GM12864 (cell line): ENCODE data around the gene SHOC1.

Experiments
- DNase-seq: peaks from one replicate; pipeline ENCODE4 v3.0.0-alpha.2; 2011; ENCODE audit warnings: low read depth
- H3K4me3 ChIP-seq: 2 replicates; pipeline ENCODE4 v1.5.1; 2011; ENCODE audit warnings: mild to moderate bottlenecking, low read depth, low read length, control low read depth
- CTCF ChIP-seq: IDR thresholded peaks from 2 replicates; pipeline ENCODE4 v1.5.1; 2011; ENCODE audit warnings: low read depth, mild to moderate bottlenecking, moderate library complexity, low read length, control low read depth, inconsistent platforms; ENCODE audit errors: missing control alignments

Gene SHOC1

GRCh38 chr9:111806259-111806658 lies 11.5 kb upstream of the SHOC1 start:
- no peak overlapping the region for H3K4me3 ChIP-seq
- DNase-seq = no peak
- no peak for TF ChIP-seq CTCF

- no peak overlapping the region for H3K4me3 ChIP-seq
- no peak for DNase-seq
- no peak for TF ChIP-seq CTCF
Observed at GRCh38 chr9:111805830-111806241, 11.1 kb upstream of the SHOC1 start.

- DNase-seq = no peak
- TF ChIP-seq CTCF = no peak
- H3K4me3 ChIP-seq = no peak overlapping the region
Observed at GRCh38 chr9:111805262-111805661, 10.5 kb upstream of the SHOC1 start.

- no peak for DNase-seq
- no peak overlapping the region for H3K4me3 ChIP-seq
- no peak for TF ChIP-seq CTCF
Observed at GRCh38 chr9:111804636-111805035, 9.9 kb upstream of the SHOC1 start.

- DNase-seq = no peak
- no peak for TF ChIP-seq CTCF
- no peak overlapping the region for H3K4me3 ChIP-seq
Observed at GRCh38 chr9:111803924-111804323, 9.2 kb upstream of the SHOC1 start.

- H3K4me3 ChIP-seq = no peak overlapping the region
- no peak for TF ChIP-seq CTCF
- DNase-seq = no peak
Observed at GRCh38 chr9:111799915-111800526, 5.3 kb upstream of the SHOC1 start.

GRCh38 chr9:111799506-111799905 lies 4.8 kb upstream of the SHOC1 start:
- DNase-seq = no peak
- no peak for TF ChIP-seq CTCF
- H3K4me3 ChIP-seq = no peak overlapping the region
